ENCODE measurements around the gene SDC1. TPM values are rescaled to one million over a fixed set of nuclear protein-coding genes. Genes with fewer than 3 reads are reported as not detected.
A peak's percentile ranks its signal among the peaks of the same experiment; 100 is the strongest.

Gene SDC1
- total RNA-seq, 1 experiment from 2014 or later: 22.3 TPM

DNA sequence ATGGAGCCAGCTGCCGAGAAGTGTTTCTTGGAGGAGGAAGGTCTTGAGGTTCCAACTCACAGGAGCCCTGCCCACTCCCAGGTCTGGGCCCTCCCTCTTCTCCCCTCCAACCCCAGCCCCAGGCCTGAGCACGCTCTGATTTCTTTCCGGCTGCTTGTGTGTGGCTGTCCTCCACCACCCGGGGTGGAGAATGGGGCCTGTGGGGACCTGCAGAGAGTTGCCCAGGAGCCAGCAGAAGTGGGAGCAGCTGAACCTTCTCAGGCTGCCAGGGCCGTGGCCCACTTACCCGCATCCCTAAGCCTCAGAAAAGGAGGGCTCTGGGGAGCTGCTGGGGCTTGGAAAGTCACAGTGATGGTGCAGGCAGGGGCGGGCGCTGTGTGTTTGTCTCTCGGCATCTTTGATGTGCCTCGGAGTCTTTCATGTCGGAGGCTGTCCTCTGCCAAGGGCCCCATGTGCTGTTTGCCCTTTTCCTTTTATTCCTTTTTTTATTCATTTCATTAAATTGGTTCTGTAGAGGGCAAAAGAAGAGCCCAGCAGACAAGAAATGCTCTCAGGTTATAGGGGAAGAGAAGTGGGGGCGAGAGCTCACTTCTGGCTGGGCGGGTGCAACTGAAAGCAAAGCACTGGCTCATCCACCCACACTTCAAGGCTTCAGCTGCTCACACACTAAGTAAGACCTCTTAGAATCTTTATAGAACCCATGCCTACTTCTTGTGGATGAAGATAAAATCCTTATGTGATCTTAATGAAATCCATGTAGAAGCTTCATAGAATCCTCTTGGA is 52.5 kb downstream of the SDC1 start:
- Mint-ChIP-seq H3K27me3 (ENCODE audit: low read depth) (no peaks in the 10 kb centered on the region; the same call in 1 of the 2 replicates), H3K4me1 (peaks cover 27 to 32% of the 10 kb centered on the region in 2 experiments), H3K4me3 (no peak overlapping the region), H3K36me3 (ENCODE audit: insufficient read depth in 1 of 3, low read depth in 3 of 3) (no peaks in the 10 kb centered on the region), H3K27ac (no peak overlapping the region), H3K9me3 (no peaks in the 10 kb centered on the region)
- no peak overlapping the region for H4K8ac ChIP-seq (replicated peaks; ENCODE audit: insufficient read length, low read depth, low read length)
- H3K18ac ChIP-seq (ENCODE audit: insufficient read length, low read depth, low read length): no peak overlapping the region
- no peak overlapping the region for H4K5ac ChIP-seq (ENCODE audit: insufficient read length, low read depth, low read length)
- no peak overlapping the region for H3K4me2 ChIP-seq (ENCODE audit: insufficient read depth, insufficient read length, low read length)
- no peaks in the 10 kb centered on the region for H3K79me2 ChIP-seq (ENCODE audit: insufficient read depth, low read length)
- no peak overlapping the region for H3K4ac ChIP-seq (ENCODE audit: low read depth, low read length)
- H2BK5ac ChIP-seq (ENCODE audit: insufficient read length, low read length): no peak overlapping the region
- no peak for TF ChIP-seq CTCF (conservative IDR thresholded peaks at IDR 0.05)
- no peak overlapping the region for H2BK15ac ChIP-seq (ENCODE audit: low read depth, low read length)
- H2AFZ ChIP-seq (ENCODE audit: low read length): no peak overlapping the region
- no peak overlapping the region for H3K27ac ChIP-seq (ENCODE audit: insufficient read length, low read depth, low read length)
- H3K23me2 ChIP-seq (ENCODE audit: insufficient read length, low read depth, low read length, poor library complexity, severe bottlenecking): no peaks in the 10 kb centered on the region
- no peaks in the 10 kb centered on the region; the same call in 1 of the 2 replicates for H3K4me1 ChIP-seq (ENCODE audit: insufficient read depth, low read length)
- H3T11ph ChIP-seq (ENCODE audit: low read length): no peak overlapping the region
- no peak overlapping the region for H3K9ac ChIP-seq (ENCODE audit: extremely low read depth, insufficient read length, low read length)
- WGBS (ENCODE audit: extremely low coverage, insufficient read length, low lambda C conversion rate): no CpG with 5 or more reads among the region's 13 CpGs
- no peaks in the 10 kb centered on the region for H4K20me1 ChIP-seq (ENCODE audit: control insufficient read depth, insufficient read depth, insufficient read length)
- H2AK5ac ChIP-seq (ENCODE audit: insufficient read length, low read length): no peak overlapping the region
- H3K79me1 ChIP-seq (ENCODE audit: insufficient read depth, low read depth, low read length, poor library complexity, severe bottlenecking): no peaks in the 10 kb centered on the region
- H2BK12ac ChIP-seq (ENCODE audit: insufficient read length, low read depth, low read length): no peak overlapping the region
- no peak overlapping the region for H4K91ac ChIP-seq (ENCODE audit: insufficient read length, low read depth, low read length)
- no peak overlapping the region for H3K23ac ChIP-seq (ENCODE audit: insufficient read length, low read depth, low read length)
- H3K9me3 ChIP-seq (ENCODE audit: control insufficient read depth, low read depth, low read length): no peaks in the 10 kb centered on the region
- H3K27me3 ChIP-seq (ENCODE audit: insufficient read depth, low read length): no peaks in the 10 kb centered on the region
- H3K56ac ChIP-seq (ENCODE audit: insufficient read length, low read depth, low read length): no peak overlapping the region
- H3K14ac ChIP-seq (ENCODE audit: insufficient read depth, low read length): no peak overlapping the region
- H2BK20ac ChIP-seq (ENCODE audit: low read depth, low read length, poor library complexity, severe bottlenecking): no peak overlapping the region
- peak; percentile 60 for DNase-seq
- H2BK120ac ChIP-seq (ENCODE audit: low read depth, low read length, poor library complexity, severe bottlenecking): no peak overlapping the region
